Calu3 (cell line): ENCODE measurements around the gene CUEDC1. TPM values are rescaled to one million over a fixed set of nuclear protein-coding genes. Genes with fewer than 3 reads are reported as not detected.
"Not testable (repeated sequence)": the region's sequence is repeated elsewhere in the genome, so short reads cannot be mapped to it uniquely, and the experiment has no call there.

Experiments used
- BruUV-seq: library from RNA; stranded (reverse); fragments of 400-500 nt; replicated peaks from 2 replicates; lab custom pipeline; 2021; lab: Mats Ljungman, UMichigan
- CTCF ChIA-PET: fragments of 300-600 bp; sonication (Branson Sonifier 250); formaldehyde crosslinking; loops from one replicate; lab custom pipeline; 2022; ENCODE audit warnings: antibody characterized with exemption; lab: Charles Lee
- DNase-seq: peaks from one replicate; pipeline ENCODE4 v3.0.0; 2022
- H3K27ac Mint-ChIP-seq: one replicate; pipeline ENCODE4 v1.8.0; 2022; ENCODE audit warnings: mixed read lengths; ENCODE audit not compliant: unreplicated experiment
- H3K27me3 Mint-ChIP-seq: one replicate; pipeline ENCODE4 v1.8.0; 2022; ENCODE audit warnings: mixed read lengths; ENCODE audit not compliant: unreplicated experiment
- H3K36me3 Mint-ChIP-seq: one replicate; pipeline ENCODE4 v1.8.0; 2022; ENCODE audit warnings: mild to moderate bottlenecking, moderate library complexity, mixed read lengths; ENCODE audit not compliant: insufficient read depth, unreplicated experiment
- H3K4me1 Mint-ChIP-seq: one replicate; pipeline ENCODE4 v1.8.0; 2022; ENCODE audit warnings: mild to moderate bottlenecking, low read depth, mixed read lengths; ENCODE audit not compliant: unreplicated experiment
- H3K4me3 Mint-ChIP-seq: one replicate; pipeline ENCODE4 v1.8.0; 2022; ENCODE audit warnings: mild to moderate bottlenecking, low read depth, moderate library complexity, mixed read lengths; ENCODE audit not compliant: unreplicated experiment
- H3K9me3 Mint-ChIP-seq: one replicate; pipeline ENCODE4 v1.8.0; 2022; ENCODE audit warnings: low read depth, mixed read lengths; ENCODE audit not compliant: unreplicated experiment
- intact Hi-C: fragments of 100-400 bp; cut with micrococcal nuclease; formaldehyde crosslinking; loops from one replicate; pipeline ENCODE4 v1.10.0; 2022; ENCODE audit not compliant: unreplicated experiment
- total RNA-seq: library from RNA; stranded (reverse); gene quantifications from 2 replicates; pipeline ENCODE4 v1.2.3, GENCODE V29; 2022
- TF ChIP-seq, protein P1 (sequence below): fragments of 200-600 bp; IDR thresholded peaks from one replicate; pipeline ENCODE4 v1.8.0; 2022; ENCODE audit warnings: antibody characterized with exemption; ENCODE audit not compliant: unreplicated experiment

The CUEDC1 gene
- total RNA-seq, 1 experiment from 2014 or later, result 30.9 TPM

DNA sequence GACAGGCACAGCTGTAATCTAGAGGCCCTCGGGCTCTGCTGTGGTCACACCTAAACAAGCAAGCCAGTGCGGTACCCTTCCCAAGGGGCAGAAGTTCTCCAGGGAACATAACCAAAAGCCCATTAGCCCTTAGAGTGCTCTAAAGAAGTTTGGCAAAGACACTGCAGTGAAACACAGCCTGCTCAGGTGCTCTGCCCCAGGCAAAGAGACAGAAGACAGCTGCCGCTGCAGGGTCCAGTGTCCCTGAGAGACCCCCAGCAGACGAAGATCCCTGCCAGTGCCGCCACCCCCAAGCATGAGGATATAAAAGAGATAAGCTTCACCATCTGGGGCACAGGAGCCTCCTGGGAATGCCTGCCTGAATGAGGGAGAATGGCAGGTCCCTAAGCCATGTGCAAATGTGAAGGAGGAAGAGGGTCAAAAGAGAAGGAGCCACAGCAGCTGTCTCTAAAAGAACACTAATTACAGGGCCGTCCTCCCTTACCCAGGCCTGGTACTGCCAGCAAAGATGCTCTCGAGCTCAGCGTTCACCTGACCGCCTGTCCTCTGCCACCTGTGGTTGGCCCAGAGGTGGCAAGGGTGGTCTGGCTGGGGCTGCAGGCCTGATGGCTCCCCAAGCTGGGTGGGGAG, 29.7 kb downstream of the CUEDC1 start:
- no TSS peak for BruUV-seq
- no peaks in the 10 kb centered on the region for H3K9me3 Mint-ChIP-seq
- intact Hi-C loops, result no loop called here
- TF ChIP-seq, protein P1, sequence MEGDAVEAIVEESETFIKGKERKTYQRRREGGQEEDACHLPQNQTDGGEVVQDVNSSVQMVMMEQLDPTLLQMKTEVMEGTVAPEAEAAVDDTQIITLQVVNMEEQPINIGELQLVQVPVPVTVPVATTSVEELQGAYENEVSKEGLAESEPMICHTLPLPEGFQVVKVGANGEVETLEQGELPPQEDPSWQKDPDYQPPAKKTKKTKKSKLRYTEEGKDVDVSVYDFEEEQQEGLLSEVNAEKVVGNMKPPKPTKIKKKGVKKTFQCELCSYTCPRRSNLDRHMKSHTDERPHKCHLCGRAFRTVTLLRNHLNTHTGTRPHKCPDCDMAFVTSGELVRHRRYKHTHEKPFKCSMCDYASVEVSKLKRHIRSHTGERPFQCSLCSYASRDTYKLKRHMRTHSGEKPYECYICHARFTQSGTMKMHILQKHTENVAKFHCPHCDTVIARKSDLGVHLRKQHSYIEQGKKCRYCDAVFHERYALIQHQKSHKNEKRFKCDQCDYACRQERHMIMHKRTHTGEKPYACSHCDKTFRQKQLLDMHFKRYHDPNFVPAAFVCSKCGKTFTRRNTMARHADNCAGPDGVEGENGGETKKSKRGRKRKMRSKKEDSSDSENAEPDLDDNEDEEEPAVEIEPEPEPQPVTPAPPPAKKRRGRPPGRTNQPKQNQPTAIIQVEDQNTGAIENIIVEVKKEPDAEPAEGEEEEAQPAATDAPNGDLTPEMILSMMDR, result no peak
- H3K27me3 Mint-ChIP-seq, result no peaks in the 10 kb centered on the region
- H3K4me3 Mint-ChIP-seq, result no peak overlapping the region
- H3K27ac Mint-ChIP-seq, result no peak overlapping the region
- CTCF ChIA-PET, result no interaction called here
- no peak for DNase-seq
- peaks cover 4% of the 10 kb centered on the region for H3K36me3 Mint-ChIP-seq
- H3K4me1 Mint-ChIP-seq, result peaks cover 8% of the 10 kb centered on the region

DNA sequence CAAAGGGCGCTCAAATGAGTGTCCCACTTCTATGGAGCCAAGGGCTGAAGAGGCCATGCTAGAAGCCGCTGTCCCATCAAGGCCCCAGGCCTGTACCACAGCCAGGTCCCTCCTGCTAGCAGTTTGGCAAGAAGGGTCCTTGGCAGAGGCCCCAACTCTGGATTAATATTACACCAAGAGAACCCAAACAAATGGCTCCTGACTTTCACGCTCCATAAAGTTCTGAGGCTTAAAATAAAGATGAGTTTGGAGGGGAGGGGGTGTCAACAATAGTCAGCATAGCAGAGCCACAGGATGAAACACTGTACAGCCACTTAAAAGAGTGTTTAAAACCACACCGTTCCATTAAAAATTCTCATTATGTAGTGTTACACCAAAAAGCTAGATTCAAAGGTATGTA, 30.5 kb downstream of the CUEDC1 start:
- Mint-ChIP-seq H3K4me3 (no peak overlapping the region), H3K4me1 (peaks cover 8% of the 10 kb centered on the region), H3K9me3 (no peaks in the 10 kb centered on the region), H3K36me3 (peaks cover 4% of the 10 kb centered on the region), H3K27me3 (no peaks in the 10 kb centered on the region), H3K27ac (no peak overlapping the region)
- TF ChIP-seq, protein P1, result no peak
- BruUV-seq, result no TSS peak
- intact Hi-C loops, result no loop called here
- CTCF ChIA-PET, result no interaction called here
- DNase-seq, result no peak

DNA sequence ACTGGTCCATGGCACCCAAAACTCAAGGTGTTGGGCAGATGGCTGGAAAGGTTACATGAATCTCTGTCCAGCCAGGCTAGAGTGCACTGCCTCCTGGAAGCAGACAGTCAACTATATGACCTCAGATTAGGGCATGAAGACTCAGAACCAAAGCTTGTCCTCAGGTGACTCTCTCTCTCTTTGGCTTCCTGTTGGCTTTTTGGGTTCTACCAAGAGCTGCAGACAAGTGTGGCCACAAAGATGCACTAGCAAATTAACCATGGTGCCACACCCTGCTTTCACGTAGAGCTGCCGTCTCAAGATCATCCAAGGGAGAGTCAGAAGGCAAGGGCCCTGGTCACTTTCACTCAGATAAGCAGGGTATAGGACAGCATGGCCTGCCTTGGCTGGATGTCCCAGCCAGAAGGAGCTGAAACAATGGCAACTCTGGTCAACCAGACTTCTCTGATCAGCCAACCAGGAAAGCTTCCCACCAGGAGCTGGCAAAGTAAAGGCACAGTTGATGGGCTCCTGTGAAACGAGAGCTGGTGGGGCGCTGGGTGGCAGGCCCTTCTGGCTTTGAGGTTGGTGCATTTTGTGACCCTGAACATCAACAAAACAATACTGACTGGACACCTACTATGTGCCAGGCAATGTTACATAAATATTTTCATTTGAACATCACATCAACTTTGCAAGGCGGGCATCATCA, 31.9 kb downstream of the CUEDC1 start:
- TF ChIP-seq, protein P1, result no peak
- H3K4me1 Mint-ChIP-seq, result peaks cover 10% of the 10 kb centered on the region
- no peak overlapping the region for H3K4me3 Mint-ChIP-seq
- CTCF ChIA-PET, result no interaction called here
- no TSS peak for BruUV-seq
- H3K27me3 Mint-ChIP-seq, result no peaks in the 10 kb centered on the region
- intact Hi-C loops, result no loop called here
- H3K36me3 Mint-ChIP-seq, result peaks cover 4% of the 10 kb centered on the region
- no peaks in the 10 kb centered on the region for H3K9me3 Mint-ChIP-seq
- no peak for DNase-seq
- H3K27ac Mint-ChIP-seq, result no peak overlapping the region

DNA sequence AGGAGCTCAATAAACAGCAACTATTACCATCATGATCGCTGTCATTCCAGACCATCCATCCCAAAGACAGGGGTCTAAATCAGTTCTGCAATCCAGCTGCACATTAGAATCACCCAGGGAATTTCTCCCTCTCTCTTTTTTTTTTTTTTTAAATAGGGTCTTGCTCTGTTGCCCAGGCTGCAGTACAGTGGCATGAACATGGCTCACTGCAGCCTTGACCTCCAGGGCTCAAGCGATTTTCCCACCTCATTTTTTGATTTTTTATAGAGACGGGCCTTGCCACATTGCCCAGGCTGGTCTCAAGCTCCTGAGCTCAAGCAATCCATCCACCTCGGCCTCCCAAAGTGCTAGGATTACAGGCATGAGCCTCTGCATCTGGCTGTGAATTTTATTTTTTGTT, 32.5 kb downstream of the CUEDC1 start:
- DNase-seq, BruUV-seq, H3K9me3 Mint-ChIP-seq, H3K27ac Mint-ChIP-seq, H3K27me3 Mint-ChIP-seq, H3K36me3 Mint-ChIP-seq, CTCF ChIA-PET, H3K4me3 Mint-ChIP-seq, intact Hi-C loops: not testable (repeated sequence)
- H3K4me1 Mint-ChIP-seq, result peaks cover 16% of the 10 kb centered on the region
